Transverse colon (tissue), 4 donors: ENCODE data around the gene KIF16B.

Experiments used
- CTCF ChIP-seq, 5 experiments: fragments of 200-600 bp in 3 of 5; fragments of 450-650 bp in 2 of 5; sonication (generic) in 3 of 5; IDR thresholded peaks; 1 replicate in 2 of 5; 2 replicates in 3 of 5; pipeline ENCODE4 v1.5.1; 2016 to 2017; ENCODE audit warnings: antibody characterized with exemption in 5 of 5, inconsistent platforms in 3 of 5, mild to moderate bottlenecking in 2 of 5, moderate library complexity in 1 of 5
- POLR2AphosphoS5 ChIP-seq, 3 donors: sonication (generic); formaldehyde crosslinking; IDR thresholded peaks; one replicate each; pipeline ENCODE4 v1.6.1; 2016; ENCODE audit warnings: antibody characterized with exemption in 3 of 3

GRCh38 chr20:16400234-16400633, 173.0 kb downstream of the KIF16B start:
- TF ChIP-seq CTCF (IDR thresholded peaks at IDR 0.05): no peak
- TF ChIP-seq POLR2AphosphoS5 (IDR thresholded peaks at IDR 0.05): no peak
